ENCODE data around the gene CAV2. TPM values are rescaled to one million over a fixed set of nuclear protein-coding genes. Genes with fewer than 3 reads are reported as not detected.

Gene CAV2, protein sequence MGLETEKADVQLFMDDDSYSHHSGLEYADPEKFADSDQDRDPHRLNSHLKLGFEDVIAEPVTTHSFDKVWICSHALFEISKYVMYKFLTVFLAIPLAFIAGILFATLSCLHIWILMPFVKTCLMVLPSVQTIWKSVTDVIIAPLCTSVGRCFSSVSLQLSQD
- total RNA-seq (2014; rRNA removed; shearing (Covaris generic)) = 12.8 and 17.1 TPM in 2 replicates

DNA sequence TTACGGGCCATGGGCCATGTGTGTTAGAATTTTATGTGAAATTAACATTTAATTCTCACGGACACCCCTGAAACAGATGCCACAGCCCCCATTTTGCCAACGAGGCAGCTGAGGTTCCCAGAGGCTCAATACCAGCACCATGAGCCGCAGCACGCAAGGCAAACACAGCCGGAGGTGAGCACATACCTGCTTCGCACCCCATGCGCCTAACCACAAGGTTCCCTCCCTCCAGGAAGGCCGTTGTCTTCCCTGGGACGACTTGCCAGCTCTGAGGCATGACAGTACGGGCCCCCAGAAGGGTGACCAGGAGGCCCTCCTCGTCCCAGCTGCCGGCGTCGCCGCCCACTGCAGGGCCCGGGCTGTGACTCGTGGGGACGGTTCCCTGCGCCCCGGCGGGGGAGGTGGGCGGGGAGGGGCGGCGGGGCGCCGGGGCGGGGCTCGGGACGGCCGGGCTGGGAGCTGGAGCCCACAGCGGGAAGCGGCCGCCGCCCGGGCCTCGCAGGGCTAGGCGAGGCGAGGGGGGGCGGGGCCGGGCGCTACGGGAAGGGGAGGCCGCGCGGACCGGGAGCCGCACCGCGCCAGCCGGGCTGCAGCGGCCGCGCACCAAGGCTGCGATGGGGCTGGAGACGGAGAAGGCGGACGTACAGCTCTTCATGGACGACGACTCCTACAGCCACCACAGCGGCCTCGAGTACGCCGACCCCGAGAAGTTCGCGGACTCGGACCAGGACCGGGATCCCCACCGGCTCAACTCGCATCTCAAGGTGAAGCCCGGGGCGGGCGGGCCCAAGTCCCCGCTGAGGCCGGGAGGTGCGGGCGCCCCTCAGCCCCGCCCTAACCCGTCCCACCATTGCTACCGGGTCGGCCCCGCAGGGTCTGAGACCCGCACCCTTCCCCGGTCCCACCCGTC, at the start of gene CAV2:
Gene CAV2, plus strand, starts transcription at position 571 of the 910 bp plus-strand sequence. Its CDS starts 44 bp downstream, at position 615.

DNA sequence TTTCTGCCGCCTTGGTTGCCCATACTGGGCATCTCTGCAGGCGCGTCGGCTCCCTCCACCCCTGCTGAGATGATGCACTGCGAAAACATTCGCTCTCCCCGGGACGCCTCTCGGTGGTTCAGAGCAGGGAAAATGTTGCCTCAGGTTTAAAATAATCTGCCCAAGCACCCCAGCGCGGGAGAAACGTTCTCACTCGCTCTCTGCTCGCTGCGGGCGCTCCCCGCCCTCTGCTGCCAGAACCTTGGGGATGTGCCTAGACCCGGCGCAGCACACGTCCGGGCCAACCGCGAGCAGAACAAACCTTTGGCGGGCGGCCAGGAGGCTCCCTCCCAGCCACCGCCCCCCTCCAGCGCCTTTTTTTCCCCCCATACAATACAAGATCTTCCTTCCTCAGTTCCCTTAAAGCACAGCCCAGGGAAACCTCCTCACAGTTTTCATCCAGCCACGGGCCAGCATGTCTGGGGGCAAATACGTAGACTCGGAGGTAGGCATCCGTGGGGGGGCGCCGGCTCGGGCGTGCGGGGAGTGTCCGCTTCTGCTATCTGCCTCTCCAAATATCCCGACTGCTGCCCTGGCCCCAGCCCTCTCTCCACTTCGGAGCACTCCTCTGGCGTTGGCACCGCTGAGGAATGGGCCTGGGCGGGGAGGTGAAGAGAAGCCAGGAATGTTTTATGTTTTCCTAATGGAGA, 25.2 kb downstream of the CAV2 start, which contains the start of gene CAV1:
Gene CAV1, plus strand, starts transcription at position 428 of the 689 bp plus-strand sequence. Its CDS starts 27 bp downstream, at position 455.

Other genes with a start within 250 kb of the CAV2 start
- gene CAV1, start 25.3 kb downstream of the CAV2 start, total RNA-seq (2014; rRNA removed; shearing (Covaris generic)) = 84.5 and 101 TPM in 2 replicates
- 69.2 and 72.3 TPM in 2 replicates for gene MET, start 172.5 kb downstream of the CAV2 start, total RNA-seq (2014; rRNA removed; shearing (Covaris generic))

Measured in A375 (cell line).